HG03432 (cell line): ENCODE data around the gene PDXK.
"Not testable (repeated sequence)": the region's sequence is repeated elsewhere in the genome, so short reads cannot be mapped to it uniquely, and the experiment has no call there.

Experiments used
- ATAC-seq: cut with Tn5 transposase; IDR thresholded peaks from one replicate; pipeline ENCODE4 v1.9.1; 2021; ENCODE audit warnings: mild to moderate bottlenecking, moderate library complexity; ENCODE audit not compliant: unreplicated experiment

Gene PDXK

DNA sequence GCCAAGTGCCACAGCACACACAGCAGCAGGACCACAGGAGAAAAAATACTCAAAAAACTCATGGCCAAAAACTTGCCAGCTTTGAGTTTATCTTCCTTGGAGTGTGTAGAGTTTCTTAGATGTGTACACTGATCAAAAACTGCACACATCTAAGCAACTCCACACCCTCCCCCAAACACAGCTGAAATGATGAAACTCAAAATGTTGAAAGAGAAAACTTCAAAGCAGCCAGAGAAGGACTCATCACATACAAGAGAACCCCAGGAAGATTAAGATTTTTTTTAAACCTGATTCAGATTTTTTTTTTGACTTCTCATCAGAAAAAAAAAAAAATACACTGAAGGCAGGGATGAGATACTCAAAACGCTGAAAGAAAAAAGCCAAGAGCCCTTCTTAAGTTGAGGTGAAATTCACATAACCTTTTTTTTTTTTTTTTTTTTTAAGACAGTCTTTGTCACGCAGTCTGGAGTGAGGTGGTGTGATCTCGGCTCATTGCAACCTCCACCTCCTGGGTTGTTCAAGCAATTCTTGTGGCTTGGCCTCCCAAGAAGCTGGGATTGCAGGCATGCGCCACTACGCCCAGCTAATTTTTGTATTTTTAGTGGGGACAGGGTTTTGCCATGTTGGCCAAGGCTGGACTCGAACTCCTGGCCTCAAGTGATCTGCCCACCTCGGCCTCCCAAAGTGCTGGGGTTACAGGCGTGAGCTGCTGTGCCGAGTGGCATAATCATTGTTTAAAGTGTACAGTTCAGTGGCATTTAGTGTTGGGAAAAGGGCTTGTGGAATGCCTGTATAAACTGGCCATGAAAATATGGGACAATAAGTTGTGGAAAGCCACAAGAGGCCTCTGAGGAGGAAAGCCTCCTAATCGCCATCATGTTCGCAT is 20.9 kb upstream of the PDXK start:
- no peak for ATAC-seq

DNA sequence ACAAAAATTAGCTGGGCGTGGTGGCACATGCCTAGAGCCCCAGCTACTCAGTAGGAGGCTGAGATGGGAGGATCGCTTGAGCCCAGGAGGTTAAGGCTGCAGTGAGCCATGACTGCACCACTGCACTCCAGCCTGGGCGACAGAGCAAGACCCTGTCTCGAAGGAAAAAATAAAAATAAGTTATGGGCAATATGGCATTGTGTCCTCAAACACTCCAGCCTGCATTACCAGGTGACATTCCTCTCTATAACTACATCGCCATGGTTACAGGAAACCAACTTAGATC is 19.5 kb upstream of the PDXK start:
- ATAC-seq: not testable (repeated sequence)

DNA sequence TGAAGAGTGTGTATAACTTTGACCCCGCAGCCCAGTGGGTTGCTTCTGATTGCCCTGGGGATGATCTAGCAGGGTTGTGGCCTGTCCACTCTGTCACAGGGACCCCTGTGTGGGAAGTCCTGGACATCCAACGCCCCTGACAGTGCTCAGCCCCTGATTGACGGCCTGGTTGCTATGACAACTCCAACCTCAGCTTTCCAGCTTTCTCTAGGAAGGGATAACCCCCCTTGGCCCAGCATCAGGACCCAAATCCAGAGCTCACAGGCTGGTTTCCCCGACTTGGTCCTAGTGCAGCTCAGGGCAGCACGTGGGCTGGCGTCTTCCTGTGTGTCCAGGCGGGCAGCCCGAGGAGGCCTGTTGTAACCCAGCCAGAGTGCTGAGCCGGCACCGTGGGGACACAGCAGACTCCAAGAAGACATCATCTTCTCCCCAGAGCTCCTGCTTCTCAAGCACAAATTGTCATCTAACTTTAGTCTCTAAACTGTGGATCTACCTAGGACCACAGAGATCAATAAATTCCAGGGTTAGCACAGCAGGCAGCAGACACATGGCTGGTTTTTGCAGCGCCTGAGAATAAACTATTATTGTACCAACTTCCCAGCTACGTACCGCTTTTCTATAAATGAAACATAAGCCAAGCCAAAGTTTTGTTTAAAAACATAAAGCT is 18.9 kb upstream of the PDXK start:
- ATAC-seq: no peak

DNA sequence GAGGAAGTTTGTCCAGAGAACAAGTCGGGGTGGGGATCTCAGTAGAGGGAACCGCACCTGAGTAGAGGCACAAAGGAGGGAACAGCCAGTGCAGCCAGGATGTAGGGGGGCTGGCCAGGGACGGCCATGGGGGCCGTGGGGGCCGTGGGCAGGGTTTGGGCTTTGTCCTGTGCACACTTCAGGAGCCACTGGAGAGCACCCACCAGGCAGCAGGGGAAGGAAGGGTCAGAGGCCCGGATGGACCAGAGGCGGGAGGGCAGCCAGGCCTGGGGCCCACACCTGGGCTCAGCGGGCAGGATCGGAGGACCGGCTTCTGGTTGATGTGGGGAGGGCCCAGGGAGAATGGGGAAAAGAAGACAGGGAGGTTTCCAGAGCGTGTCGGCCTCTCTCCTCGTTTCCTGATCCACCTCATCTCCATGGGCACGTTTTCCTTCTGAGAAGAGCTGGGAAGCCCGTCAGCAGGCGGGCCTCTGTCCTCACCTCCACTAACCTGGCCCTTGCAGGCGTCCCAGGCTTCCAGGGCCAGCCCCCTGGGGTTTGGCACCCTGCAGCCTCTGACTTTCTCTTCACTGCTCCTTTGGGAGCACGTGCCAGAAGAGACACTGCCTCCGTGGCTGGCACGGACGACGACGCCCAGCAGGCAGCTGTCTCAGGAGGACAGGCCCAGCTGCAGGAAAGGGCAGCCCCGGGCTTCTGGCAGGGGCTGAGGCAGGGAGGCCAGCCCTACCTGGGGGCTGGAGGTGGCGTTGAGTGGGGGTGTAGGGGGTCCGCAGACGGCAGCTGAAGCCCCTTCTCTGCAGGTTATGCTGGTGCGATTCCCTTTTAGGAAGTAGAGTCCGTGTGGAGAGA is 16.8 kb upstream of the PDXK start:
- no peak for ATAC-seq

DNA sequence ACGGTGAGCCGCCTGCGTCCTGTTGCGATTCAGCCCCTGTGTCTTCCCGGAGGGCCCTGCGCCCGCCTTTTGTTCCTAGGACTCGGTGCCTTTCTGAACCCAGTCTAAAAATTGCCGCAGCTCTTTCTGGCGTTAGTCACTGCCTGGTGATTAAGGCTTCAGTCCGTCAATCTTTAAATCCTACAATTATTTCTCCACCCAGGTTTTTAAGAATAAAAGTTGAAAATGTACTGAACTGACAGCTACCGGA is 16.2 kb upstream of the PDXK start:
- ATAC-seq: no peak

DNA sequence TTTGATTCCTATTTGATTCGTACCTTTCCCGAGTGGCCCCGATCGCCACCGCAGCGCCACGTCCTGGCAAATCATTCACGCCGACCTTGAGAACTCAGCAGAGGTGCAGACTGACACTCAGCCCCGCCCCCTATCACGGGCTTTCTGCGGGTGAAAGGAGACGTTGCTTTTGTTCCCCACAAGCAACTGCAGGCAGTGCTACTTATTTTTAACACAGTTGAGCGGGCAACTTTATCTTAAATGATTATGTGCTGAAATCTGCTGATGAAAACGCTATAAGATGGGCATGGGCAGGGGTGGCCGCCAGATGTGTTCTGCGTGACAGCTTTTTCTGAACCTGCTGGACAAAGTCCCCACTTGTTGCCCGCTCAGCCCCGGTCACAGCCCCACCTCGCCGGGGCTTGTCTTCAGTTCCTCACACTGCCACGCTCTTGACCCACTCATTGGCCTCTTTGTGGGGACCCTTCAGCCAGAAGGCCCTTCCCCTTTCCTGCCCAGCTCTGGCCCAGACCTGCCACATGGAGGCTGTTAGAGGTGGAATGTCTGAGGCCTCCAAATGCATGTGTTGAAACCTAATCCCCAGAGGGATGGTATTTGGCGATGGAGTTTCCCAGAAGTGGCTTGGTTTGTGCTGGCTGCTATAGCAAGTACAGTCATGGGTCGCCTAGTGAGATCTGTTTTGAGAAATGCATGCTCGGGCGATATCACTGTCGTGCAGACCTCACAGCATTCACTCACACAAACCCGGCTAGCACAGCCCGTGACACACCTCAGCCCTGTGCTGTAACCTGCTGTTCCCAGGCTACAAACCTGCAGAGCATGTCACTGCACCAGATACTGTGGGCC is 15.7 kb upstream of the PDXK start:
- no peak for ATAC-seq

DNA sequence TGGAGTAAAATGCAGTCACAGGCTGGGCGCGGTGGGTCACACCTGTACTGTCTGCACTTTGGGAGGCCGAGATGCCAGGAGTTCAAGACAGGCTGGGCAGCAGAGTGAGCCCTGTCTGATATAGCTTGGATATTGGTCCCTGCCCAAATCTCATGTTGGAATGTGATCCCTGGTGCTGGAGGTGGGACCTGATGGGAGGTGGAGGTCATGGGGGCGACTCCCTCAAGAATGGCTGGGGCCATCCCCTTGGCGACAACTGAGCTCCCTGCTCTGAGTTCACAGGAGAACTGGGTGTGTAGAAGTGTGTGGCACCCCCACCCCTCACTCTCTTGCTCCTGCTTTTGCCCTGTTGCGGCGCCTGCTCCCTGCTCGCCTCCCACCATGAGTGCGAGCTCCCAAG is 11.5 kb upstream of the PDXK start:
- no peak for ATAC-seq

DNA sequence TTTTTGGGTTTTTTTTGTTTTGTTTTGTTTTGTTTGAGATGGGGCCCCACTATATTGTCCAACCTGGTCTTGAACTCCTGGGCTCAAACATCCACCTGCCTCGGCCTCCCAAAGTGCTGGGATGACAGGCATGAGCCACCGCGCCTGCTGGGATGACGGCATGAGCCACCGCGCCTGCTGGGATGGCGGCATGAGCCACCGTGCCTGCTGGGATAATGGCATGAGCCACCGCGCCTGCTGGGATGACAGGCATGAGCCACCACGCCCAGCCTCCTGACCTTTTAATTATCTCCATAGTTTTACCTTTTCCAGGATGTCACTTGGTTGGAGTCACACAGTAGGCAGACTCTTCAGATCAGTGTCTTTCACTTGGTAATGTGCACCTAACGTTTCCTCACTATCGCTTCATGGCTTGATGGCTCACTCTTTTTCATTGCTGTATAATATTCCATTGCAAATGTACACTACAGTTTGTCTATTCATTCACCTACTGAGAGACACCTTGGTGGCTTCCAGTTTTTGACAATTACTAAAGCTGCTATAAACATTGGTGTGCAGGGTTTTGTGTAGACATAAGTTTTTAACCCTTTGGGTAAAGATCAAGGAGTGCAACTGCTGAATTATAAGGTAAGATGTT is 10.1 kb upstream of the PDXK start:
- ATAC-seq: no peak

DNA sequence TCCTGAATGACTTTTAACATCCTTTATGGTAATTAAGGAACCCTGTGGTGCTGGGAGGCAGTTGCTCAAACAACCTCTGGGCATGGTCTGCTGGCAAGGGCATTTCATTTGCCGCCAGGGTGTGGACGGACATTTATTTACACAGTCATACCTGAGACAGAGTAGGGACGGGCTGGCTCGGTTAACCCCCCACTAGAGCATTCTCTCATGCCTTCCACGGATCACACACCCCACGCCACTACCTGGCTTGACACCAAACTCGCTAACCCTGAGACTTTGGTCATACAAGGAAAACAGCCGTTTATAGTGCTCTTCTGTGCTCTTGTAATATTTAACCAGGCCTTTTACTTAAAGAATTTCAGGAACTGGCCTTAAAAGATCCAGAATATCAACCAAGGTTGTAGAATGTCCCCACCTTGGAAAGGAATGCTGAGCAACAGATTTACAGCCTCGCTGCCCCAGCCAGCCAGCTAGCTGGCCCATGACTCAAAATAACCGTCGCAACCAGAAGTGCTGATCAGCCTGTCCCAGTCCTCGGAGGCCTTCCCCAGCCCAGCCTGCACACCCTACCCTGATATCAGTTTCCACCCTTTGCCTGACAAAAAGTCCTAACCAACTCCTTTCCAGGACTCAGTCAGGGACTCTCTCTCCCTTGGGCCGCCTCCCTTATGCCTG is 6.5 kb upstream of the PDXK start:
- ATAC-seq: no peak

DNA sequence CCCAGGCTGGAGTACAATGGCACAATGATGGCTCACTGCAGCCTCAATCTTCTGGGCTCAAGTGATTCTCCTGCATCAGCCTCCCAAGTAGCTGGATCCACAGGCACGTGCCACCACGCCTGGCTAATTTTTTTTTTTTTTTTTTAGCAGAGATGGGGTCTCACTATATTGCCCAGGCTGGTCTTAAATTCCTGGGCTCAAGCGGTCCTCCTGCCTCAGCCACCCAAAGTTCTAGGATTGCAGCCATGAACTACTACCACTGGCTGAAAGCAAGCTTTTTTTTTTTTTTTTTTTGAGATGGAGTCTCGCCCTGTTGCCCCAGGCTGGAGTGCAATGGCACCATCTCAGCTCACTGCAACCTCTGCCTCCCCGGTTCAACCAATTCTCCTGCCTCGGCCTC is 5.8 kb upstream of the PDXK start:
- not testable (repeated sequence) for ATAC-seq

DNA sequence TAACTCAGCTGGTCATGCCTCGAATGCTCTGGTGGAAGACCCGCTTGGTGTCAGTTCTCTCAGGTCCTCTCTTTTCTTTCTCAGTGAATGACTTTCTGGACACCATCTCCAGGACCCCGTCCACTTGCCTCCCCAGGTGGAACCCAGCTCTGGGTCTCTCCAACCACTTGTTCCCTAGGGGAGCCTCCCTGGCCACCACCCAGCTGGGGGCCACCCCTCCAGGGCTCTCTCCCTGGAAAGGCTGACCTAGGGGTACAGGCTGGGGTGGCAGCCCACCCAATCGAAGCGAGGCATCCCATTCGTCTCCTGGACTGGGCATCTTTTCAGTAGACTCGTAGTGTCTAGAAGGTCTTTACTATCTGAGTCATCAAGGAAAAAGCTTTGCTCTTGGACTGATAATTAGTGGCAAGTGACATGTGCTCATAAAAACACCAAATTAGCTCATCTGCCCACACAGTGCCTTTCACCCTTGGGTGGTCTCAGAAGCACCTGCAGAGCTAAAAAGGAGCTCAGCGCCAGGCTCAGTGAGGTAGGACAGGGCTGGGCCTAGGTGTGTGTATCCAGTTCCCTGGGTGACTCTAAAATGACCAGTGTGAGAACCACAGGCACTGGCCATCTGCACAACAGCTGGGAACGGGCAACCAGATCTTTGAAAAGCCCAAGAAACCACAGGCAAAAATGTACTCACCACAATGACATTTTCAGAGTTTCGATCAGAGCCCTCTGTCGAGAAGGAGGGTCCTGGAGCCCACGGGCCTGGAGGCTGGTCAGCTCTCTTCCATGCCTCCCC is 2.4 kb upstream of the PDXK start:
- ATAC-seq: peak; percentile 24

DNA sequence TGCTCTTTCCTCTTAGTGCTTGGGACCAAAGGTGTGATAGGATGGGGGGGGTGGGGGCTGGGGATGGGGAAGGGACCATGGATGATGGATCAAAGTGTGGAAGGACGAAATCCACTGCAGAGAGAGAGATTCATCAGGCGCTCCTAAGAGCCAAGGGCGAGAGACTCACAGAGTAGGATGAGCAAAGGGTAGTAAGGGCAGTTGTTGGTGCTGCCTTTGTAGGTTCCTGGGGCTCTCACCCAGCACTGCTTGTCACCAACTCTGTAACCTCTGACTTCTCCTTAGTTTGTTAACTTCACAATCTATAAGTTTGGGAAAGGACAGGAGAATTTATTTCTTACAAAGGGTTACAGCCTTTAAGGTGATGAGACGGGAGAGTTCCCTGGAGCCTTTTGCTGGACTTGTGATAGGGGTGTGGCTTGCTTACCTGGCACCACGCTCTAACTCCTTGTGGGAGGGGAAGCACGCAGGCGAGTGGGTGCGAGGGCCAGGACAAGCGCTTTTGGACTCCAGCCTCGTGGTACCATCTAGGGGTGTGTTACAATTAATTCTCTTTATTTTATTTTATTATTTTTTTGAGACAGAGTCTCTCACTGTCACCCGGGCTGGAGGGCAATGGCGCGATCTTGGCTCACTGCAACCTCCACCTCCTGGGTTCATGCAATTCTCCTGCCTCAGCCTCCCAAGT is 1.6 kb upstream of the PDXK start:
- ATAC-seq: peak; percentile 3

DNA sequence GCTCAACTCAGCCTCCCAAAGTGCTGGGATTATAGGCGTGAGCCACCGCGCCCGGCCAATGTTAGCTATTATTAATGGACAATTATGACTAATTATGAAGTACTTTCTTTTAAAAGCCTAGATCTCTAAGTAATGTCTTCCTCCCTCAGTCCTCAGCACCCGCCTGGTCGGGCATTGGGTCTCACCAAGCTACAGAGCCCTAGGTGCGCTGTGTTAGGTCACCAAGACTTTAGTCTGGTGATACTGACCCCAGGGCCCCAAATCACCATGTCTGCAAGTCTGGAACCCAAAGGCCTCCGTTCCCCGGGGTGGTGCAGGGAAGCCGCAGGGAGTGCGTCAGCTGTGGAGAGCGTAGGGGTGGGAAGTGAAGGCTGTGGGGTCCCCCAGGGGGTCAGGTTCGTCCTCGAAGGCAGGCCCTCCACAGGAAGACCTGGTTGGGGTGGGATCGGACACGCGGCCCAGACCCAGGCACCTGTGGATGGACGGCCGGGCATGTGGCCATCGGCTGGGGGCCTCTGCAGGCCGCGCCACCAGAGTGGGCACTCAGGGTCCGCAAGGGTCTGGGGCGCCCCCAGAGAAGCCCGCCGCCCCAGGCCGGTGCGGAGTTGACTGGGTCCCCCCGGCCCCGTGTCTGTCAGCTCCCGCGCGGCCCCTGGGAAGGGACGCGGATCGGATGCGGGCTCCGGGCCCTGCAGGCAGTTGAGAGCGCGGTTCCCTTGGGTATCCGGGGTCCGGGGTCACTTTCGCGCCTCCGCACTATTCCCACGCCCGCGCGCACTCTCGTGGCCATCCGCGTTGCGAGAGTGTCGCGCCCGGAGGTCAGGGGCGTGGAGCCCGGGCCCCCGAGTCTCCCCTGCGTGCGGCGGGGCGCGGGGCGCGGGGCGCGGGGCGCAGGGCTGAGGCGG is 710 bp upstream of the PDXK start:
- no peak for ATAC-seq

DNA sequence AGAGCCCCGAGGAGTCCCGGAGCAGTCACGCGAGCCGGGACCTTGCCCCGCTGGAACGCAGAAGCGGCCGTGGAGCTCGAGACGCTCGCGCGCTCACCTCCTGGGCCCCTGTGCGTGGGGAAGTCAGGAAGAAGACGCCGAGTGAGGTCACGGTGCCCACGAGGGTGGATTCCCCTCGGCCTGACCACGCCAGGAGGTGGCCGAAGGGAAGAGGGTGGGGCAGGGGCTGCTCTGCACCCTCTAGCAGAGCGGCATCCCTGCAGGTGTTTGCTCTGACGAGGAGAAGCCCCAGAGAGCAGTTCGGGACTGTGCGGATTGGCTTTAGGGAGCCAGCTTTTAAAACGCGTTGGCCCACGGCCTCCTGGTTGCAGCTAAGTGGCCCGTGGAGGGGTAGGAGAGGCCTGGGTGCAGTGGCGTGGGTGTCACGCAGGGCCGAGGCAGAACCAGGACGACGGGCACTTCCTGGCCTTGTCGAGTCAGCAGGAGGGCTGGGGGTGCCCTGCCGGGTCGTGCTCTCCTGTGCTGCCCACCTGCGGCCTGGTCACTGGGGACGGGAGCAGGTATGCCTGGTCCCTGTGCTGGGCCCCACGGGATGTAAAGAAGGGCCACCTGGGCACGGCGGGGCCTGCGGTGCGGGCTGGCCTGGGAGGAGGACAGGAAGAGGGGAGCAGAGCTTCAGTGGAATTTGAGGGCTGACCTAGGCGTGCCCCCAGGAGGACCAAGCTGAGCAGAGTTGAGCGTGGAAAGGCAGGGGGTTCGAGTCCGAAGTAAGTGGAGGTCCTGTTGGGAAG is 1.0 kb downstream of the PDXK start:
- ATAC-seq: no peak

DNA sequence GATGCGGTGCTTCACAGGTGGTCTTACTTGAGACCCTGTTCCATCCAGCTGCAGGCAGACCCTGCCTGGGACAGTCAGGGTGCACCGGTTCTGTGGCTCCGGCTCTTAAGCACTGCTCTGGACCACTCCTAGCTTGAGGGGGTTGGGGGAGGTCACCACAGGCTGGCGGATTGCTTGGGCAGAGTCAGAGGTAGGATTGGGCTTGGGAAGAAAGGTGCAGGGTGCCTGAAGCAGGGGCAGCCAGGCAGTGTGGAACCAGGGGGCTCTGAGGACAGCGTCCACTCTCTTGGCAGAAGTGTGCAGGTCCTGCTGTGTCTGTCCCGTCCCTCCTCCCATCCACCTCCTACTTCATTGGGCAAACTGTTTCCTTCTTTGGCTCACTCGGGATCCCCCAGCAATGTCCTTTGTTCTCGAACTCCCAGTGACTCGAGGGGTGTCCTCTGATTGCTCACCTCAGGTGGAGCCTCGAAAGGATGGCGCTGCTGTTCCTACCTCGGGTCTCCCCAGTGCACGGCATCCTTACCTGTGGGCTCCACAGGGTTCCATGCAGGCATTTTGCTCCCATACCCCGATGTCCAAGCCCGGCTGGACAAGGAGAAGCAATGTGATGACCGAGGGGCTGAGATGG is 1.7 kb downstream of the PDXK start:
- ATAC-seq: no peak

DNA sequence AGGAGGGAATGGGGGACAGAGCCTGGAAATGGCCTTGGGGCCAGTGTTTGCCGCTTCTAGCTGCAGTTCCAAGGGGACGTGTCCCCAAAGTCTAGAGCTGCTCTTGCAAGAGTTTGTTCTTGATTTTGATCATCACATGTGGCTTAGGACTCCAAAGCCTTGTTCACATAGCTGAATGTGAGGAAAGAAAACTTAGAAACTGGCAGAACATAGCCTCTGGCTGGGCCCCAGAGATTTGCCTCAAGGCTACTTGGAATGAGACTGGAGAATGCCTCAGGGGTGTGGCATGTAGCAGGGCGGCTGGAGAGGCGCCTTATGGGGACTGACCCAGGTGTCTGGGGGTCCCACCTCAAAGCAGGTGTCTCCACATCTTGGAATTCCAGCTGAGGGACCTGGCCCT is 2.3 kb downstream of the PDXK start:
- no peak for ATAC-seq
